ENCODE measurements around the gene C1GALT1C1. TPM values are rescaled to one million over a fixed set of nuclear protein-coding genes. Genes with fewer than 3 reads are reported as not detected.

C1GALT1C1 gene
- total RNA-seq, 1 experiment from 2014 or later = 15.4 TPM

Other genes starting within 250 kb of the C1GALT1C1 start
- gene LAMP2, start 160.8 kb downstream of the C1GALT1C1 start, total RNA-seq (2021; ENCODE audit: unreplicated experiment) = 41.1 TPM
- 54.1 TPM for gene CUL4B, start 69.1 kb downstream of the C1GALT1C1 start, total RNA-seq (2021; ENCODE audit: unreplicated experiment)
- gene MCTS1, start 26.0 kb downstream of the C1GALT1C1 start, total RNA-seq (2021; ENCODE audit: unreplicated experiment) = 49.5 TPM
- gene CT47B1, start 245.8 kb upstream of the C1GALT1C1 start, total RNA-seq (2021; ENCODE audit: unreplicated experiment) = not detected